HEK293T (cell line): Measurements from ENCODE around the gene P3R3URF.

Experiments used
- ARNT ChIP-seq: fragments of 450-650 bp; IDR thresholded peaks from 2 replicates; pipeline ENCODE4 v1.6.1; 2017; ENCODE audit warnings: mild to moderate bottlenecking
- LEF1 ChIP-seq: fragments of 450-650 bp; IDR thresholded peaks from 2 replicates; pipeline ENCODE4 v1.6.1; 2017; ENCODE audit warnings: mild to moderate bottlenecking, borderline replicate concordance
- TARDBP ChIP-seq: fragments of 450-650 bp; IDR thresholded peaks from 2 replicates; pipeline ENCODE4 v1.6.1; 2016

DNA sequence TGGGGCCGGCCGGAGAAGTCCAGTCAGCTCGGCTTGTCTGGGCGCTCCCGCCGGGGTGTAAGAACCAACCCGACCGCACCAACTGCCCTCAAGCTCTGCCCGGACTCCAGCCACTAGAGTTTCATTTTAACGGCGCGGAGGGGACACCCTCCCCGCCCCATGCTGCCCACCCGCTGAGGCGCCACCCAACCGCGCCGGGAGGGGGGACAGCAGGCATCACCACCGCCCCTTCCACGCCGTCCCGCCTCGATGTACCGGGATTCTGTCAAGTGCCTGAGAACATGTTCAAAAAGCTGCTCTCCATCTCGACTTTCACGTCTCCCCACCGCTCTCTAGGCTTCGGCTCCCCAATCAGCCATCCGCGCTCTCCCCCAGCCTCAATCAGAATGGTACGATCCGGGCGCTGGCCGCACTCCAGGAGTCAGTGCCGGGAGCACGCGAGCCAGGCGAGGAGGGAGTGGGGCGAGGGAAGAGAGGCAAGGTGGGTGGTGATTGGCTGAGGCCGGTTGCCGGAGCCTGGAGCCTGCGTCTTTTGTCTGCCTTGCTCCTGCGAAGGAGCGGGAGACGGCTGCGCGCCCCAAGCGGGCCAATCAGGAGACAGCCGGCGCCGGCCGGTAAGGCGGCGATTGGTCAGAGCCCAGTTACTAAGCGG is 43.6 kb downstream of the P3R3URF start, which contains the start of gene PIK3R3:
- no peak for TF ChIP-seq LEF1
- TF ChIP-seq ARNT, result peak; percentile 96
- TF ChIP-seq TARDBP, result peak; percentile 75; the same call in 1 of the 2 replicates
